PC-9 (cell line): Measurements from ENCODE around the gene HTR3D.

Source experiments
- EZH2 ChIP-seq: fragments of 200-600 bp; sonication (generic); IDR thresholded peaks from 2 replicates; pipeline ENCODE4 v1.8.0; 2017; ENCODE audit warnings: antibody characterized with exemption, low read depth
- TF ChIP-seq, protein P1 (sequence below): fragments of 200-600 bp; sonication (generic); conservative IDR thresholded peaks from 2 replicates; pipeline ENCODE4 v1.6.1; 2017; ENCODE audit warnings: mixed run types, antibody characterized with exemption, mild to moderate bottlenecking, moderate library complexity

DNA sequence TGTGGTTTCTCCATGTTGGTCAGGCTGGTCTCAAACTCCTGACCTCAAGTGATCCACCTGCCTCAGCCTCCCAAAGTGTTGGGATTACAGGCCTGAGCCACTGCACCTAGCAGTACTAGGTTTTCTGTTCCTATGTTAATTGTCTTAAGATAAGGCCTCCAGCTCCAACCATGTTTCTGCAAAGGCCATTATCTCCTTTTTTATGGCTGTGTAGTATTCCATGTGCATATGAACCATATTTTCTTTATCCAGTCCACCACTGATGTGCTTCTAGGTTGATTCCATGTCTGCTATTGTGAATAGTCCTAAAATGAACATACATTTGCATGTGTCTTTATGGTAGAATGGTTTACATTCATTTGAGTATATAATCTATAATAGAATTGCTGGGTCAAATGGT lies 31.1 kb downstream of the HTR3D start:
- TF ChIP-seq, protein P1, sequence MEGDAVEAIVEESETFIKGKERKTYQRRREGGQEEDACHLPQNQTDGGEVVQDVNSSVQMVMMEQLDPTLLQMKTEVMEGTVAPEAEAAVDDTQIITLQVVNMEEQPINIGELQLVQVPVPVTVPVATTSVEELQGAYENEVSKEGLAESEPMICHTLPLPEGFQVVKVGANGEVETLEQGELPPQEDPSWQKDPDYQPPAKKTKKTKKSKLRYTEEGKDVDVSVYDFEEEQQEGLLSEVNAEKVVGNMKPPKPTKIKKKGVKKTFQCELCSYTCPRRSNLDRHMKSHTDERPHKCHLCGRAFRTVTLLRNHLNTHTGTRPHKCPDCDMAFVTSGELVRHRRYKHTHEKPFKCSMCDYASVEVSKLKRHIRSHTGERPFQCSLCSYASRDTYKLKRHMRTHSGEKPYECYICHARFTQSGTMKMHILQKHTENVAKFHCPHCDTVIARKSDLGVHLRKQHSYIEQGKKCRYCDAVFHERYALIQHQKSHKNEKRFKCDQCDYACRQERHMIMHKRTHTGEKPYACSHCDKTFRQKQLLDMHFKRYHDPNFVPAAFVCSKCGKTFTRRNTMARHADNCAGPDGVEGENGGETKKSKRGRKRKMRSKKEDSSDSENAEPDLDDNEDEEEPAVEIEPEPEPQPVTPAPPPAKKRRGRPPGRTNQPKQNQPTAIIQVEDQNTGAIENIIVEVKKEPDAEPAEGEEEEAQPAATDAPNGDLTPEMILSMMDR = no peak
- no peak for TF ChIP-seq EZH2
